GM20000 (cell line): ENCODE measurements around the gene GLYAT.

Experiments used
- DNase-seq: peaks from one replicate; pipeline ENCODE4 v3.0.0; 2012; ENCODE audit warnings: low spot score
- CTCF ChIP-seq: IDR thresholded peaks from 2 replicates; pipeline ENCODE4 v1.5.1; 2012; ENCODE audit warnings: mild to moderate bottlenecking, control low read depth; ENCODE audit errors: extremely low read depth, missing control alignments

The GLYAT gene

DNA sequence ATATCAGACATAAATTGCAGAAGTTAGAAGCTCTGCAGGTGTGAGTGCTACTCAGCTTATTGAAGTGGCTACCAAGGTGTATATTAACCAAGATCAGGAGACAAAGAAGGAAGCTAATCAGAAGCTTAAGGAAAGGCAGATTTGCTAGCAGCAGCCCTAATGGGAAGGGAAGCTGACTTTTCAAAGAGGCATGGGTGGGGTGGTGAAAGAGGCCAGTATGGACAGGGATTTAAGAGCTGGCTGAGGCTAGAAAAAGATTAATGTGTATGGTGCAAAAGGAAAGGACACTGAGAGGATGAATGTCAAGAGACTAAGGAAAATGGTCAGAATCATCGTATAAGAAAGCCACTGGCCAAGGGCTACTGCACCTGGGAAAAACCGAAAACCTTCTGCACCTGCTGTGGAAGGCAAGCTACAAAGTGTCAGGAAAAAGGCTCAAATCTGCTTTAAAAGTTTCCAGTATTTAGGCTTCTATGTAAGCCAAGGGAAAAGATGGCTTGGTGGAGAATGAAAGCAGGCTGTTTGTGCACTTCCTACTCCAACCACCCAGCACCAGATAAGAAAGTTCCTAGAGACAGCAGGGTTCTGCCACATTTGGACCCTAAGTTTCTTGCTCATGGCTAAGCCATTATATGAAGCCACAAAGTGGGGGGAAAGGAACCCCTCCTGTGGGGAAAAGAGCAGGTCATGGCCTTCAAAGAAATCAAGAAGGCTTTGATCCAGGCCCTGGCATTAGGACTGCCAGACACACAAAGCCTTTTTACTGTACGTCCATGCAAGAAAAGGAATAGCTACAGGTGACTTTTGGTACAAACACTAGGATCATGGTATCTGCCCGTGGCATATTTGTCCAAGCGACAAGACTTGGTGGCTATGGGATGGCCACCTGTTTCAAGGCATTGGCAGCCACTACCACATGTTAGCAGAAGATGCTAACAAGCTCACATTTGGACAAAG, 40.9 kb upstream of the GLYAT start:
- no peak for DNase-seq
- no peak for TF ChIP-seq CTCF

DNA sequence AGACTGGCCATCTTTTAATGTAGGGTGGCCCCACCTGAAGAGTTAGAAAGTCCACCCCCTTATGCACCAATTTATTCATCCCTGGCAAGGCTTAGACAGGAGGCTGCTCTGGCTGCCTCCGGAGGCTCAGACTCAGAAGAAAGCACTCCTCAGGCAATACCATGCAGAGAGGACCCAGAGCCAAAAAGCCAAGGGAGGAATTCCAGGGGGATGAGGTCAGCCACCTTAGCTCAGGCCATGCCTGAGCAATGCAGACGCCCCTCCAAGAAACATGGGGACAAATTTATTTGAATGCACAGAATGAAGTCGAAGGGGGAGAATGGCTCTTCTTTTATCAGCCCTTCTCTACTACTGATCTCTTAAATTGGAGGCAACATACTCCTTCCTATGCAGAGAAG, 39.7 kb upstream of the GLYAT start:
- no peak for TF ChIP-seq CTCF
- no peak for DNase-seq

DNA sequence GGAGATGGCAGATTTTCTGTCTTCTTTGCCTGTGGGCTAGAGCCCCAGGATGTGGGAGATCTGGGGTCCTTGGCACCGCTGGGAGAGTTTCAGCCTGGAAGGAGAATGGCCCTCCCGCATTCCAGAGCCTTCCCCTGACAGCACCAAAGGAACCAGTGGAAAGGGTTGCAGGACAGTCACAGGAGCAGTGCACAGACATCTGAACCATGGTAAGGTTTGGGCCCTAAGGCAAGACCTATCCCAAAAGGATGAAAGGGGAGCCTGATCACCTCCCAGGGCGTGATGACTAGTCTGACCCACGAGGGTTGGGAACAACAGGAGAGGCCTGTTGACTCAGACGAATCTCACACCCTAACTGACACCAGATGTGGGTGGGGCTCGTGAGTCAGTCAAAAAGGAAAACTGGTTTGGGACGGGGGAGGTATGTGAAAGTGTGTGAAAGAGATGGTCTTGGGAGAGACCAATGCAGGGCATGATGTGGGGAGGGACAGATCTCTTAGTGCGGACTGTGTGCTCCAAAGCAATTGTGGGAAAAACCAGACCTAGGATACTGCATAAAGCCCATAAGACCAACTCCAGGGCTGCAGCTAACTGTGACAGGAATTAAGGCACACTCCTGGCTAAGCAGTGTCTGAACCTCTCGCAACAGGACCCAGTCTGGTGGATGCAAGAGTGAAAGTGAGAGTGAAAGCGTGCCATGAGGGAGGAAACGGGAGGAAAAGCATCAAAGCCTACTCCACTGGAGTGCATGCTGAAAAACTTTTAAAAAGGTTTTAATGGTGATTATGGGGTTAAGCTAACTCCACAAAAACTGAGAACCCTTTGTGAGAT, 39.1 kb upstream of the GLYAT start:
- TF ChIP-seq CTCF, result no peak
- DNase-seq, result no peak

GRCh38 chr11:58770166-58770565, 38.4 kb upstream of the GLYAT start:
- TF ChIP-seq CTCF, result no peak
- no peak for DNase-seq

GRCh38 chr11:58769308-58769707, 37.6 kb upstream of the GLYAT start:
- DNase-seq, result no peak
- no peak for TF ChIP-seq CTCF

- no peak for DNase-seq
- TF ChIP-seq CTCF, result no peak
Measured at GRCh38 chr11:58768137-58768536, 36.4 kb upstream of the GLYAT start.

DNA sequence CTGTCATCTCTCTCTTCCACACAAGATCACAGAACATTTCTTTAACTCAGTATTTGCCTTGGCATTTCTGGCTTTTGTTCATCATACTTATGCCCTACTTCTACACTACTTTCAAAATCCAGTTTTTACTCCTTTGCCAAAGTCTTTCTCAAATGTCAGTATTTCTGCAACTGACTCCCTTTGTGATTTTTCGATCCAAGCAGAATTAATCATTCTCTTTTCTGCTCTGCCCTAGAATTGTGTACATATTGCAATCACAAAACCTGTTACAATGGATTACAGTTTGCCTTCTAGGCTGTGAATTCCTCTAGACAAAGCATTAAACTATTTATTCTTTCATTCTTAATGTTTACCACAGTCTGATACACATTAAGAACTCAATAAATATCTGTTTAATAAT, 33.3 kb upstream of the GLYAT start:
- no peak for DNase-seq
- TF ChIP-seq CTCF, result no peak
